Spinal cord (tissue), 10 donors: ENCODE data around the gene FAM3B. TPM values are rescaled to one million over a fixed set of nuclear protein-coding genes. Genes with fewer than 3 reads are reported as not detected.

Source experiments
- DNase-seq, 6 donors: peaks; one replicate each; pipeline versions ENCODE4 v3.0.0 to v3.0.0-alpha.2; 2013 to 2015; ENCODE audit warnings: low spot score in 6 of 6, low read depth in 4 of 6
- H3K27ac ChIP-seq: one replicate; pipeline ENCODE4 v1.5.1; 2013; ENCODE audit warnings: low read depth, low read length, control low read depth
- H3K27me3 ChIP-seq: one replicate; pipeline ENCODE4 v1.6.1; 2013; ENCODE audit warnings: low read length; ENCODE audit not compliant: control insufficient read depth, insufficient read depth
- H3K36me3 ChIP-seq: one replicate; pipeline ENCODE4 v1.6.1; 2013; ENCODE audit warnings: low read length; ENCODE audit not compliant: control insufficient read depth, insufficient read depth
- H3K4me1 ChIP-seq: one replicate; pipeline ENCODE4 v1.6.1; 2013; ENCODE audit warnings: low read length; ENCODE audit not compliant: control insufficient read depth, insufficient read depth
- H3K4me3 ChIP-seq: one replicate; pipeline ENCODE4 v1.5.1; 2013; ENCODE audit warnings: low read depth, low read length, control low read depth
- H3K9me3 ChIP-seq: one replicate; pipeline ENCODE4 v1.6.1; 2013; ENCODE audit warnings: low read length; ENCODE audit not compliant: control insufficient read depth, insufficient read depth
- WGBS: methylation state at CpG from one replicate; pipeline ENCODE4 v1.1.5; 2013; ENCODE audit warnings: missing lambda C conversion rate; ENCODE audit not compliant: insufficient coverage; 5-methylcytosine and 5-hydroxymethylcytosine counted together
- polyA plus RNA-seq, 2 donors: library from polyadenylated mRNA; unstranded; fragments of 120-200 nt; gene quantifications; one replicate each; pipeline ENCODE4 v1.2.1, GENCODE V29; 2013; ENCODE audit not compliant: insufficient read length in 2 of 2
- total RNA-seq, 2 donors: library from RNA; depleted of rRNA in 1 of 2; stranded (reverse); fragments of 120-200 nt in 1 of 2; fragments of >200 nt in 1 of 2; gene quantifications; one replicate each; pipeline versions ENCODE4 v1.2.3 to v1.2.4, GENCODE V29; 2013 to 2014
- donor health status: healthy.

Gene FAM3B
- total and polyA plus RNA-seq, 4 donors, result 0.24 to 1.7 (median 0.62) TPM

- Histone ChIP-seq H3K27me3 (no peaks in the 10 kb centered on the region), H3K9me3 (no peaks in the 10 kb centered on the region), H3K36me3 (no peaks in the 10 kb centered on the region), H3K4me3 (no peak overlapping the region), H3K27ac (no peak overlapping the region), H3K4me1 (no peaks in the 10 kb centered on the region)
- 72% methylated on average over 11 of the region's 16 CpGs for WGBS
- no peak for DNase-seq
Observed at GRCh38 chr21:41328660-41329607, 12.3 kb downstream of the FAM3B start.

GRCh38 chr21:41333752-41334151 lies 17.2 kb downstream of the FAM3B start:
- H3K4me1 ChIP-seq, result no peaks in the 10 kb centered on the region
- DNase-seq, result no peak
- no peak overlapping the region for H3K27ac ChIP-seq
- H3K9me3 ChIP-seq, result peaks cover 1% of the 10 kb centered on the region
- WGBS, result 100% methylated on average over 1 of the region's 1 CpG
- no peaks in the 10 kb centered on the region for H3K36me3 ChIP-seq
- no peaks in the 10 kb centered on the region for H3K27me3 ChIP-seq
- no peak overlapping the region for H3K4me3 ChIP-seq

GRCh38 chr21:41337515-41337914 lies 20.9 kb downstream of the FAM3B start:
- peaks cover 4% of the 10 kb centered on the region for H3K9me3 ChIP-seq
- DNase-seq, result no peak
- H3K4me3 ChIP-seq, result no peak overlapping the region
- no peaks in the 10 kb centered on the region for H3K36me3 ChIP-seq
- H3K4me1 ChIP-seq, result no peaks in the 10 kb centered on the region
- 98% methylated on average over 2 of the region's 3 CpGs for WGBS
- no peak overlapping the region for H3K27ac ChIP-seq
- H3K27me3 ChIP-seq, result no peaks in the 10 kb centered on the region

GRCh38 chr21:41338455-41338854 lies 21.9 kb downstream of the FAM3B start:
- Histone ChIP-seq H3K4me1 (no peaks in the 10 kb centered on the region), H3K27me3 (no peaks in the 10 kb centered on the region), H3K4me3 (no peak overlapping the region), H3K36me3 (no peaks in the 10 kb centered on the region), H3K9me3 (peaks cover 4% of the 10 kb centered on the region), H3K27ac (no peak overlapping the region)
- WGBS, result 30% methylated on average over 6 of the region's 8 CpGs
- DNase-seq, result peak in 2 of 6 donors; percentile 5 to 70

- H3K27me3 ChIP-seq, result no peaks in the 10 kb centered on the region
- peaks cover 2% of the 10 kb centered on the region for H3K9me3 ChIP-seq
- DNase-seq, result no peak
- H3K4me1 ChIP-seq, result no peaks in the 10 kb centered on the region
- no peak overlapping the region for H3K27ac ChIP-seq
- WGBS, result 100% methylated on average over 1 of the region's 4 CpGs
- H3K36me3 ChIP-seq, result no peaks in the 10 kb centered on the region
- no peak overlapping the region for H3K4me3 ChIP-seq
Observed at GRCh38 chr21:41342035-41342434, 25.4 kb downstream of the FAM3B start.

- Histone ChIP-seq H3K4me1 (no peaks in the 10 kb centered on the region), H3K36me3 (no peaks in the 10 kb centered on the region), H3K4me3 (no peak overlapping the region), H3K27ac (no peak overlapping the region), H3K27me3 (no peaks in the 10 kb centered on the region), H3K9me3 (peaks cover 2% of the 10 kb centered on the region)
- no peak for DNase-seq
- 89% methylated on average over 9 of the region's 9 CpGs for WGBS
Observed at GRCh38 chr21:41344146-41344545, 27.5 kb downstream of the FAM3B start.

- Histone ChIP-seq H3K4me3 (no peak overlapping the region), H3K27ac (no peak overlapping the region), H3K4me1 (peaks cover 3% of the 10 kb centered on the region), H3K27me3 (no peaks in the 10 kb centered on the region), H3K36me3 (no peaks in the 10 kb centered on the region), H3K9me3 (peaks cover 2% of the 10 kb centered on the region)
- WGBS, result no CpG with 5 or more reads among the region's 4 CpGs
- DNase-seq, result no peak
Observed at GRCh38 chr21:41345356-41345755, 28.8 kb downstream of the FAM3B start.

- no peaks in the 10 kb centered on the region for H3K36me3 ChIP-seq
- no peaks in the 10 kb centered on the region for H3K27me3 ChIP-seq
- H3K27ac ChIP-seq, result no peak overlapping the region
- H3K4me3 ChIP-seq, result no peak overlapping the region
- peaks cover 3% of the 10 kb centered on the region for H3K4me1 ChIP-seq
- peaks cover 2% of the 10 kb centered on the region for H3K9me3 ChIP-seq
- DNase-seq, result no peak
- 93% methylated on average over 7 of the region's 13 CpGs for WGBS
Observed at GRCh38 chr21:41345934-41346685, 29.5 kb downstream of the FAM3B start.

- no peak for DNase-seq
- Histone ChIP-seq H3K36me3 (no peaks in the 10 kb centered on the region), H3K9me3 (peaks cover 1% of the 10 kb centered on the region), H3K27ac (no peak overlapping the region), H3K27me3 (no peaks in the 10 kb centered on the region), H3K4me3 (no peak overlapping the region), H3K4me1 (peaks cover 3% of the 10 kb centered on the region)
- WGBS, result 92% methylated on average over 7 of the region's 8 CpGs
Observed at GRCh38 chr21:41346758-41347157, 30.2 kb downstream of the FAM3B start.
